A673 (cell line): ENCODE measurements around the gene EPB41L3. TPM values are rescaled to one million over a fixed set of nuclear protein-coding genes. Genes with fewer than 3 reads are reported as not detected.
"Not testable (repeated sequence)": the region's sequence is repeated elsewhere in the genome, so short reads cannot be mapped to it uniquely, and the experiment has no call there.

ENCODE experiments used
- BruUV-seq: library from RNA; stranded (reverse); fragments of 400-500 nt; replicated peaks from 2 replicates; lab custom pipeline; 2021; lab: Mats Ljungman, UMichigan
- CTCF ChIA-PET: fragments of 300-600 bp; sonication (Branson Sonifier 250); formaldehyde crosslinking; loops from one replicate; lab custom pipeline; 2022; ENCODE audit warnings: antibody characterized with exemption; lab: Charles Lee
- POLR2A ChIA-PET: fragments of 300-600 bp; sonication (Branson Sonifier 250); formaldehyde crosslinking; loops from one replicate; lab custom pipeline; 2022; ENCODE audit warnings: antibody characterized with exemption; ENCODE audit not compliant: low non-redundant PET; lab: Charles Lee
- DNase-seq: peaks from one replicate; pipeline ENCODE4 v3.0.0-alpha.2; 2015; ENCODE audit warnings: low spot score
- H3K27ac ChIP-seq: fragments of 200-600 bp; sonication (generic); 2 replicates; pipeline ENCODE4 v1.5.1; 2016; ENCODE audit warnings: mixed run types, low read depth, mild to moderate bottlenecking, mixed read lengths, antibody characterized with exemption, low read length; ENCODE audit not compliant: poor library complexity, severe bottlenecking
- H3K27me3 ChIP-seq: fragments of 200-600 bp; sonication (generic); replicated peaks from 2 replicates; pipeline ENCODE4 v1.6.1; 2017; ENCODE audit warnings: mixed run types, low read depth, mild to moderate bottlenecking, mixed read lengths, antibody characterized with exemption, low read length; ENCODE audit not compliant: insufficient read depth, poor library complexity
- H3K36me3 ChIP-seq: fragments of 200-600 bp; sonication (generic); 2 replicates; pipeline ENCODE4 v1.6.1; 2016; ENCODE audit warnings: mixed run types, mild to moderate bottlenecking, mixed read lengths, antibody characterized with exemption, low read length; ENCODE audit not compliant: insufficient read depth, poor library complexity, severe bottlenecking
- H3K4me1 ChIP-seq: fragments of 200-600 bp; sonication (generic); 2 replicates; pipeline ENCODE4 v1.6.1; 2017; ENCODE audit warnings: mixed run types, mild to moderate bottlenecking, mixed read lengths, antibody characterized with exemption, low read length; ENCODE audit not compliant: insufficient read depth, poor library complexity, severe bottlenecking
- H3K4me3 ChIP-seq: fragments of 200-600 bp; sonication (generic); 2 replicates; pipeline ENCODE4 v1.5.1; 2016; ENCODE audit warnings: low read depth, mixed run types, mild to moderate bottlenecking, mixed read lengths, low read length; ENCODE audit not compliant: poor library complexity, severe bottlenecking
- H3K9me3 ChIP-seq: fragments of 200-600 bp; sonication (generic); 2 replicates; pipeline ENCODE4 v1.6.1; 2016; ENCODE audit warnings: mixed run types, low read depth, mild to moderate bottlenecking, mixed read lengths, antibody characterized with exemption, low read length; ENCODE audit not compliant: poor library complexity, severe bottlenecking
- CTCF ChIP-seq: fragments of 300-800, 200-600 bp; sonication (generic); conservative IDR thresholded peaks from 2 replicates; pipeline ENCODE4 v1.5.1; 2017; ENCODE audit warnings: low read depth, mild to moderate bottlenecking, antibody characterized with exemption, low read length, moderate library complexity, mixed read lengths
- EZH2 ChIP-seq: fragments of 200-600 bp; sonication (generic); IDR thresholded peaks from 2 replicates; pipeline ENCODE4 v1.6.1; 2017; ENCODE audit warnings: borderline replicate concordance, low read depth, mild to moderate bottlenecking, mixed read lengths, antibody characterized with exemption, low read length; ENCODE audit not compliant: poor library complexity, severe bottlenecking
- intact Hi-C: fragments of 100-400 bp; cut with micrococcal nuclease; formaldehyde crosslinking; loops from one replicate; pipeline ENCODE4 v1.10.0; 2022; ENCODE audit not compliant: unreplicated experiment
- total RNA-seq: library from RNA; stranded (reverse); gene quantifications from 2 replicates; pipeline ENCODE4 v1.2.3, GENCODE V29; 2021

The EPB41L3 gene
- total RNA-seq, 1 experiment from 2014 or later = 0.86 TPM

GRCh38 chr18:5512176-5512575 is 31.6 kb downstream of the EPB41L3 start:
- no TSS peak for BruUV-seq
- Histone ChIP-seq H3K27me3 (peaks cover 53% of the 10 kb centered on the region), H3K4me3 (no peak overlapping the region), H3K27ac (no peak overlapping the region), H3K9me3 (no peaks in the 10 kb centered on the region), H3K36me3 (no peaks in the 10 kb centered on the region), H3K4me1 (no peaks in the 10 kb centered on the region)
- no peak for DNase-seq
- TF ChIP-seq EZH2 (no peak), CTCF (no peak)
- intact Hi-C loops = no loop called here
- CTCF ChIA-PET = no interaction called here
- POLR2A ChIA-PET = no interaction called here

- DNase-seq, H3K4me3 ChIP-seq, intact Hi-C loops, H3K27ac ChIP-seq, H3K9me3 ChIP-seq, BruUV-seq, CTCF ChIA-PET, H3K4me1 ChIP-seq, POLR2A ChIA-PET, H3K36me3 ChIP-seq: not testable (repeated sequence)
- H3K27me3 ChIP-seq = peaks cover 48% of the 10 kb centered on the region
Observed at GRCh38 chr18:5511541-5511940, 32.3 kb downstream of the EPB41L3 start.

GRCh38 chr18:5510135-5510846 is 33.5 kb downstream of the EPB41L3 start:
- H3K4me1 ChIP-seq = no peaks in the 10 kb centered on the region
- POLR2A ChIA-PET = no interaction called here
- no peak for DNase-seq
- TF ChIP-seq EZH2 (no peak), CTCF (no peak)
- no peak overlapping the region for H3K4me3 ChIP-seq
- H3K9me3 ChIP-seq = no peaks in the 10 kb centered on the region
- peaks cover 41% of the 10 kb centered on the region for H3K27me3 ChIP-seq
- BruUV-seq = no TSS peak
- intact Hi-C loops = no loop called here
- CTCF ChIA-PET = no interaction called here
- no peaks in the 10 kb centered on the region for H3K36me3 ChIP-seq
- no peak overlapping the region for H3K27ac ChIP-seq

- POLR2A ChIA-PET = no interaction called here
- Histone ChIP-seq H3K27ac (no peak overlapping the region), H3K9me3 (no peaks in the 10 kb centered on the region), H3K27me3 (peaks cover 34% of the 10 kb centered on the region), H3K4me3 (no peak overlapping the region), H3K36me3 (no peaks in the 10 kb centered on the region), H3K4me1 (no peaks in the 10 kb centered on the region)
- DNase-seq = no peak
- BruUV-seq = no TSS peak
- TF ChIP-seq CTCF = no peak
- TF ChIP-seq EZH2 = no peak
- intact Hi-C loops = no loop called here
- CTCF ChIA-PET = no interaction called here
Observed at GRCh38 chr18:5508821-5509220, 35.0 kb downstream of the EPB41L3 start.
